Astrocyte (in vitro differentiated cells and primary cell): ENCODE results near the gene CHEK2.

ENCODE experiments used
- CTCF ChIP-seq: IDR thresholded peaks from 2 replicates; pipeline ENCODE4 v1.5.1; 2011; ENCODE audit warnings: low read depth, mild to moderate bottlenecking, inconsistent platforms, low read length, moderate library complexity; ENCODE audit not compliant: insufficient read depth
- EZH2 ChIP-seq: IDR thresholded peaks from 2 replicates; pipeline ENCODE4 v1.6.1; 2012; ENCODE audit warnings: mild to moderate bottlenecking, low read length, inconsistent platforms; ENCODE audit not compliant: insufficient read depth

- TF ChIP-seq EZH2 (no peak), CTCF (no peak)
Measured at GRCh38 chr22:28714043-28714628, 27.5 kb downstream of the CHEK2 start.
